CD4-positive, alpha-beta T cell treated with Interleukin-1 beta for 1 hour (primary cell): ENCODE measurements around the gene SMG6.
"Not testable (repeated sequence)": the region's sequence is repeated elsewhere in the genome, so short reads cannot be mapped to it uniquely, and the experiment has no call there.

Experiments used
- DNase-seq, 2 donors: peaks; one replicate each; pipeline ENCODE4 v3.0.0-alpha.2; 2020 to 2022

Gene SMG6

GRCh38 chr17:2019723-2020122, 283.9 kb downstream of the SMG6 start:
- no peak for DNase-seq

- no peak for DNase-seq
These were observed 284.7 kb downstream of the SMG6 start for GRCh38 chr17:2018716-2019510.

GRCh38 chr17:2017274-2017941, 286.2 kb downstream of the SMG6 start:
- no peak for DNase-seq

GRCh38 chr17:2016494-2016893, 287.1 kb downstream of the SMG6 start:
- DNase-seq = no peak

- DNase-seq = no peak
These were observed 288.3 kb downstream of the SMG6 start for GRCh38 chr17:2015314-2015713.

- DNase-seq = no peak
These were observed 289.6 kb downstream of the SMG6 start for GRCh38 chr17:2013994-2014317.

GRCh38 chr17:2013220-2013993, 290.2 kb downstream of the SMG6 start:
- DNase-seq = not testable (repeated sequence)

- DNase-seq = no peak
These were observed 291.1 kb downstream of the SMG6 start for GRCh38 chr17:2012499-2012898.

- no peak for DNase-seq
These were observed 291.9 kb downstream of the SMG6 start for GRCh38 chr17:2011411-2012371.
